ENCODE data around the gene KCNK3.
"Not testable (repeated sequence)": the region's sequence is repeated elsewhere in the genome, so short reads cannot be mapped to it uniquely, and the experiment has no call there.

The KCNK3 gene

DNA sequence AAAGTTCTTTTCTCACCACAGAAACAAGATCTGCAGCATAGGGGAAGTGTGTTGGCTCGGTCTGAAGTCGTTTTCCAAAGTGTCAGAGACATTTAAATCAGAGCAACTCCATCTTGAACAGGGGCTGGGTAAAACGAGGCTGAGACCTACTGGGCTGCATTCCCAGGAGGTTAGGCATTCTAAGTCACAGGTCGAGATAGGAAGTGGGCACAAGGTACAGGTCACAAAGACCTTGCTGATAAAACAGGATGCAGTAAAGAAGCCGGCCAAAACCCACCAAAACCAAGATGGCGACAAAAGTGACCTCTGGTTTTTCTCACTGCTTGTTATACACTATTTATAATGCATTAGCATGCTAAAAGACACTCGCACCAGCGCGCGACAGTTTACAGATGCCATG, 68.5 kb downstream of the KCNK3 start:
- not testable (repeated sequence) for DNase-seq

DNA sequence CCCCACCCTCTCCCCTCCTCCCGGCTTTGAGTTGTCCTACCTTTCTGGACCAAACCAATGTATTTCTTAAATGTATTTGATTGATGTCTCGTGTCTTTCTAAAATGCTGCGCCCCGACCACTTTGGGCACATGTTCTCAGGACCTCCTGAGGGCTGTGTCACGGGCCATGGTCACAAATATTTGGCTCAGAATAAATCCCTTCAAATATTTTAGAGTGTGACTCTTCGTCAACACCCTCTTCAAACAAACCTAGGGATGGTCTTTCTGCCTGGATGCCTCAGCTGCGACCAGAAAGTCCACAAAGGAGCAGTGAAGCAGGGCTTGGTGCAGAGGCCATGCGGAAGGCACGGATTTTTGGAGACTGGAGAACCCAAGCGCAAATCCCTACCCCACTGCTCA, 70.5 kb downstream of the KCNK3 start:
- no peak for DNase-seq

DNA sequence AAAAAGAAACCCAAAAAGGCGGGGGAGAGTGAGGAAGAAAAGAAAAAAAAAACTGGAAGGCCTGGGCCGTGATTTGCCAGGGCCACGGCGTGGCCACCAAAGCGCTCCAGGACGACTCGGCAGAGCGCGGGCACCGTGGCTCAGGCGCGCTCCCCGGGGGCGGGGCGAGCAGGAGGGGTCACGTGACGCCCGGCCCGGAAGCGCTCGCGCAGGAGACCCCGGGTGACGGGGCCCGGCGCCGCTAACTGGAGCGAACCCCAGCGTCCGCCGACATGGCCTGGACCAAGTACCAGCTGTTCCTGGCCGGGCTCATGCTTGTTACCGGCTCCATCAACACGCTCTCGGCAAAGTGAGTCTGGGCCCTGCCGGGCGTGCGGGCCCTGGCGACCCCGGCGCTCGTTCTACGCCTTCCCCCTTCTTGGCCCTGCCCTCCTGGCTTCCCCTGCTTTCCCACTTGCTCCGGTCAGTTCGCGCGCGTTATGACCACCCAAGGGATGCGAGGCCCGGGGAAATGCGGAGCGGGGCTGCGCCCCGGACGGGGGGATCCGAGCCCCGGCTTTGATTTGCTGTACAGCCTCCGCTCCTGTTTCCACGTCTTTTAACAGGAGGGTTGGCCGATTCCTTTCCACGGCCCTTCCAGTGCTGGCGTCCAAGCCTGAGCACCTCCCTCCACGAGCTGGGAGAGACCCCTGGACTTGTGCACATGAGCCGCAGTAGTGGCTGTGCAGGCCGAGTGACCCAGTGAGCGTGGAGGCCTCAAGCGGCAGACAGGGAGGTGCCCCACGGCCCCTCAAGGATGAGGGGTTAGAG, 71.8 kb downstream of the KCNK3 start, which contains the start of gene SLC35F6:
Gene SLC35F6 (plus strand): TSS at position 207 of the 810 bp plus-strand sequence. CDS start 66 bp downstream, at position 273.
- DNase-seq = peak; percentile 60 to 76 (median 70)

DNA sequence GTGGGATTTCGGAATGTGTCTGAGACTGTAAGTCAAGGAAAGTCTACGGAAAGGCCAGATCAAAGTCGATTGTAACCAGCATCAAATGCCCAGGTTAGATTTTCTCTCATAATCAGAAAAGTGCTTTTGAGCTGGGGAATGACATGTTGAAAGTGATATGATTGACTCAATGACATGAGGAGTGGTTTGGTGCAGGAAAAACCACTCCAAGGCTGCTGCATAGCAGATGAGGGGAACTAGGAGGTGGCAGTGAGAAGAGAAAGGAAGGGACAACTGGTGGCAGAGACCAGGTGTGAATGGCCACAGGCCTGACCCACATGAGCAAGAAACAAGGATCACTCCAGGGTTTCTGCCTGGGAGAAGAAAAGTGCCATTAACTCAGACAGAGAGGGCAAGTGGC, 72.4 kb downstream of the KCNK3 start:
- no peak for DNase-seq

DNA sequence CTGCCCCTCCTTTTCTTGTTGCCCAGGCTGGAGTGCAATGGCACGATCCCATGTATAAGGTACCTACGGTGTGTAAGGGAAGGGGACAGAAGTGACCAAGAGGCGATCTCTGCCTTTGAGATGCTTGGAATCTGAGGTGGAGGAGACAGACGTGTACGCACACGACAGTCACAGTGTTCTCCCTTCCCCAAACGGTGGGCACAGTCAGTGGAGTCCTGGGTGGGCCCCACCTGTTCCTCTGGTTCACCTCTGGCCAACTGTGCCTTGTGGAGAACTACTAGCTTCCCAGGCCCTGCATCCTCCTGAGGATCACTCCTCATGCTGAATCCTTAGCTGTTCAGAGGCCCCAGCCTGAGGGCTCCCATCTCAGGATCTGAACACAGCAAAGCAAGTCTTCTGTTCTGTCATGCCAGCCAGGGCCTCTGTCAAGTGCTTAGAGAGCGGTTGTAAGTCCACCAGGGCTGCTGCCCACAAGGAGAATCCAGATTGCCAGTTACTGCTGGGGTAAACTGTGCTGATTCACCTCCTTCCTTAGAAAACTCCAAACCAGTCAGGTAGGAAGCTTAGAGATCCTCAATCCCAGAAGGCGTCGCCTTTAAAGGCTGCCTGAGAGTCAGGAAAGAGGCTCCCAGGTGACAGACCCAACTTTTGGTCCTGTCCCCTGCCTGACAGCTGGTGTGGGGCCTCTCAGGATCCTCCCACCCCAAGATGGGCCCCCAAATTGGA, 73.1 kb downstream of the KCNK3 start:
- DNase-seq = no peak

DNA sequence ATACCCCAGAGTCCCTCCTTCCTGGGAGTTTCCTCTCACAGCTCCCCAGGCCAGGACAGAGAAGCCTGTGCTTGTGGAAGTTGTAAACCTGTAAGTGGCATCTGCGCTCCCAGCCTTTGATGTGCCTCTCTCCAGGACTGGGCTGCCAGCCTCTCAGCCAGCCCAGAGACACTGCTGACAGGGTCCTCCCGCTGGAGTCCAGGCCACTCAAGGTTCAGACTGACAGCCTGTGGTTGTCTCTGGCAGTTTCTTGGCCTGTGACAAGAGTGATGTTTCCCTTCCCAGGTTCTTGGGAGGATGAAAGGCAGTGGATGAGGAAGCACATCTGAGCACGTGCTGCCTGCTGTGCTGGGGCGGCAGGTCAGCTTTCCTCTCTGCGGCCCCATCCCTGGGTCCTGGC, 74.6 kb downstream of the KCNK3 start:
- DNase-seq = no peak

DNA sequence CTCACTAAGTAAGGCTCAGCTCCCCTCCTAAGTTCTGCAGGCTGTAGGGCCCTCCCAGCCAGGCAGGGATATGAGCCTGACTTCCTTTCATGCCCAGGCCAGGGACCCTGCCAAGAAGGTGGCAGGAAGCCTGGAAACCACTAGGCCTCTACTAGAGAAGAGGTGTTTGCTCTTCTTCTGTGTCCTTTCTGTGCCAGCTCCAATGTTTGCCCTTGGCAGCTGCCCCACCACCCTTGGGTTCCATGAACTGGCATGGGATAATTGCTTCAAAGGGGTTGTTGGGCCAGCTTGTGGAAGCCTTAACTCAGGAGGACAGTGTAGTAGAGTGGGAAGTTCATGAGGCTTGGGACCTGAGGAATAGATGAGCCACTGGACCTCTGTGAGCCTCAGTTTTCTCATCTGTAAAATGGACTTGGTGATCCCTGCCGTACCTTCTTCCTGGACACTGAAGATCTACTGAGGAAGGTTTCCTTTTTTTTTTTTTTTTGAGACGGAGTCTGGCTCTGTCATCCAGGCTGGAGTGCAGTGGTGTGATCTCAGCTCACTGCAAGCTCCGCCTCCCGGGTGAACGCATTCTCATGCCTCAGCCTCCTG, 75.5 kb downstream of the KCNK3 start:
- no peak for DNase-seq

DNA sequence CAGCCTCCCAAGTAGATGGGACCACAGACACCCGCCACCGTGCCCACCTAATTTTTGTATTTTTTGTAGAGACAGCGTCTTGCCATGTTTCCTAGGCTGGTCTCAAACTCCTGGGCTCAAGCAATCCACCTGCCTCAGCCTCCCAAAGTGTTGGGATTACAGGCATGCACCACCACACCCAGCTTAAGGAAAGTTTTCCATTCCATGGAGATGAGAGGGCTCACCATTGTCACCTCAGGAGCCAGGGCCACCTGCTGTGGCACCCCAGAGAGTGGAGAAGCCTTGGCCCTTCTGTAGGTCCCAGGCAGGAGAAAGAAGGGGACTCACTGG, 76.2 kb downstream of the KCNK3 start:
- DNase-seq = no peak

DNA sequence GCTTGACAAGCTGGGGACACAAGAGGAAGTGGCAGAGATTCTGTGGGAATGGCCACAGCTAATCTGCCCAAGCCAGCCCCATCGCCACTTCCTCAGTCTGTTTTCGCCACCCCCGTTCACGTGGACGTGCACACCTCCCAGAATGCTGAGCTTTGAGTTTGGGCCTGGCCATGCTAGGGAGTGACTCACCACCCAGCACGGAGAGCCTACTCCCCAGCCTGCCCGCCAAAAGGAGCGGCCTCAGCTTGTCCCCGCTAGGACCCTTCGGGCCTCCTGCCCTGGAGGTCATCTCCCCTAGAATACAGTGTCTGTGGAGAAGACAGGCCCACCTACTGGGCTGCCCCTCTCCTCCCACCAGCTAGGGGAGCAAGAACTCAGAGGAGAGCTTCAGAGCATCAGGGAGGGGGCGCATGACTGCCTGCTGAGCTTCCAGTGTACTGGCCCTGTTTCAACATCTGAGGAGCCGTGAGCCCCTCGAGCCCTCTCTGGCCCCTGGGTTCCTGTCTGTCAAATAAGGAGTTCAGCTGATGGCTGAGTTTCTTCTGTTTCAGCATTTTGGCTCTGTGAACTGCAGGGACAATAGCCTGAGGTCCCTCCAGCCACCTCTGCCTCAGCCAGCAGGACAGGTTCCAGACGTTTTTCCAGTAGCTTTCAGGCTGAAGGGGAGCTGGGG, 76.7 kb downstream of the KCNK3 start:
- DNase-seq = no peak

DNA sequence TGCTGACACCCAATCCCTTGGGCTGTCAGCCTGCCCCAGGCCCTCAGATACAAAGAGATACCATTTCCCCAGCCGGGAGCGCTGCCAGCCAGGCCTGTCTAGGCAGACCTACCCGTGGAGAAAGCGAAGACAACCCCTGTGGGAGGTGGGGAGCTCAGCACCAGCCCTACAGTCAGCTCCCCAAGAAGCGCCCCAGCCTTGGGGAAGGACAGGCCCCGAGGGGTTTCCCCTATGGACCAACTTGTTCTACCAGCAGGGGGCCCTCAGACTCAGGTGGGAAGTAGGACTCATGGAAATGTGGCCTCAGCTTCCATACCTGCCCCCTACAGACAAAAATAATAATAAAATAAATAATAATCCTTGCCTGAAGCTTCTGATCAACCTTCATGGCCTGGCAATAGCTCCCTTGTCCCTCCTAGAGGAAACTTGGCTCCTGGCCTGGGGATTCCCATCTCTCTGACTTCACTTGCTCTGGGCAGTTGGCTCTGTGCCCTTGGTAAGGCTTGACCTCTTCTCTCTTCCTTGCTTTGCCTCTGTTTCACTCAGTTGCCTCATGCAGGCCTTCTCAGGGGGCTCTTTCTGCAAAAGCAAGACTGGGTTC, 78.6 kb downstream of the KCNK3 start:
- no peak for DNase-seq

DNA sequence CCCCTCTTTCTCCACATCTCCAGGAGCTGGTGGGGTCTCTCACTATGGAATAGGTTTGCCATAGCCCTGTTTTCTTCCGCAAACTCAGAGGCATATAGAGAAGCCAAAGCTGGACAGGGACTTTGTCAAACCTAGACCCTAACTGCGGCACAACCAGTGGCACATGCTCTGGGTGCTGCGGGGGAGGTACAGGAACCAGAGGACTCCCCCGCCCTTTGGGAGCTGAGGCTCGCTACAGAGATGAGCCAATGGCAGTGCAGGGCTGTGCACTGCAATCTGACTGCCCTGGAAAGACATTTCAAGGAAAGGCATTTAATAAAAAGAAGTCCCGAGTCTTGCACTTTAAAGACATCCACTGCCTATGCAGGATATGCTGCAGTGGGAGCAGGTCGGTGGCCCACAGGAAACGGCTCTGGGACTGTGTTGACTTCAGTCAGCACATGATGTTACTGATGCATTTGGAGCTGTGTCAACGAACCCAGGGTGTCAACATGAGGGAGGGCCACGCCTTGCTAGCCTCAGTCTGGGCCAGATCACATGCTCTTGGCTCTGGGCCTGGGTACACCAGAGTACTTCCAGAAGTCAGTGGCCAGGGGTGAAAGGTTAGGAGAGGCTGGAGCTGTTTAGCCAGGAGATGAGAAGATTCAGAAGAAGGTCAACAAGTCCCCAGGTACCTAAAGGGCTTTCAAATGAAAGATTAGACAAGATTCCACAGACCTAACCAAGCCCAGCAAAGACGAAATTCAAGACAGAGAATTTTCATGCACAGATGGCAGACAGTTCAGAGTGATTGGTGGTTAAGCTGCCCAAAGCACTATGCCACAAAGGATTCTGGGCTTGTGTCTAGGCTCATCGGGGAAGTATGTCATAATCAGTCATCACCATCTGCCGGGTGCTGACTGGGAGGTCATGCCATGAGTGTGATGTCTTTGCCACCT, 79.8 kb downstream of the KCNK3 start:
- DNase-seq = no peak

DNA sequence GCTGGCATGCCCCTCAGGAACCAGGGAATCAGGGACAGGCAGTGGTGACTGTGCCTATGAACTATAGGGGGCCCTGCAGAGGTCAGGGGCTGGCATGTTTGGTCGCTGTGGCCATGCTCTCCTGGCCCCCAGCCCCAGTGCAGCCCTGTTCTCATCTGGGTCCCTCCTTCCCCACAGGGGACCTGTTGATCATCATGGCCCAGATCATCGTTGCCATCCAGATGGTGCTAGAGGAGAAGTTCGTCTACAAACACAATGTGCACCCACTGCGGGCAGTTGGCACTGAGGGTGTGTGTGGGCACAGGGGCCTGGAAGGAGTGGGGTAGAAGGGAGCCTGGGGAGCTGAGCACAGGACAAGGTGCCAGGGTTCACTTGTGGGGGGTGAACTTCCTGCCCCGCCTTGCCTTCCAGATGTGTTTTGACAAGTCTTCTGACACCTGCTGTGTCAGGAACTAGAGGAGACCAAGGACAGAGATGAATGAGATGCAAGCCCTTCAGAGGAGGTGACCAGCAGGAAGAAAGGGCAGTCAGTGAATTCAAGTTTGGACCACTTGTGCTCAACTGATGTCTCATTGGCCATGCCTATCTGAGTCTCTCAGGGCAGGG, 83.8 kb downstream of the KCNK3 start:
- DNase-seq = no peak

DNA sequence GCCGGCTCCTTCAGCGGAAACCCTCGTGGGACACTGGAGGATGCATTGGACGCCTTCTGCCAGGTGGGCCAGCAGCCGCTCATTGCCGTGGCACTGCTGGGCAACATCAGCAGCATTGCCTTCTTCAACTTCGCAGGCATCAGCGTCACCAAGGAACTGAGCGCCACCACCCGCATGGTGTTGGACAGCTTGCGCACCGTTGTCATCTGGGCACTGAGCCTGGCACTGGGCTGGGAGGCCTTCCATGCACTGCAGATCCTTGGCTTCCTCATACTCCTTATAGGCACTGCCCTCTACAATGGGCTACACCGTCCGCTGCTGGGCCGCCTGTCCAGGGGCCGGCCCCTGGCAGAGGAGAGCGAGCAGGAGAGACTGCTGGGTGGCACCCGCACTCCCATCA, 85.6 kb downstream of the KCNK3 start:
- no peak for DNase-seq

DNA sequence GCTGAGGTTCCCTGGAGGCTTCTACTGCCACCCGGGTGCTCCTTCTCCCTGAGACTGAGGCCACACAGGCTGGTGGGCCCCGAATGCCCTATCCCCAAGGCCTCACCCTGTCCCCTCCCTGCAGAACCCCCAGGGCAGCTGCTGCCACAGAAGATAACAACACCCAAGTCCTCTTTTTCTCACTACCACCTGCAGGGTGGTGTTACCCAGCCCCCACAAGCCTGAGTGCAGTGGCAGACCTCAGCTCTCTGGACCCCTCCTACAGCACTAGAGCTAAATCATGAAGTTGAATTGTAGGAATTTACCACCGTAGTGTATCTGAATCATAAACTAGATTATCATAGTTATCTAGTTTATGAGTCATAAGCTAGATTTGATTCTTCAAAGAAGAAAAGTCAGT, 86.0 kb downstream of the KCNK3 start:
- no peak for DNase-seq

DNA sequence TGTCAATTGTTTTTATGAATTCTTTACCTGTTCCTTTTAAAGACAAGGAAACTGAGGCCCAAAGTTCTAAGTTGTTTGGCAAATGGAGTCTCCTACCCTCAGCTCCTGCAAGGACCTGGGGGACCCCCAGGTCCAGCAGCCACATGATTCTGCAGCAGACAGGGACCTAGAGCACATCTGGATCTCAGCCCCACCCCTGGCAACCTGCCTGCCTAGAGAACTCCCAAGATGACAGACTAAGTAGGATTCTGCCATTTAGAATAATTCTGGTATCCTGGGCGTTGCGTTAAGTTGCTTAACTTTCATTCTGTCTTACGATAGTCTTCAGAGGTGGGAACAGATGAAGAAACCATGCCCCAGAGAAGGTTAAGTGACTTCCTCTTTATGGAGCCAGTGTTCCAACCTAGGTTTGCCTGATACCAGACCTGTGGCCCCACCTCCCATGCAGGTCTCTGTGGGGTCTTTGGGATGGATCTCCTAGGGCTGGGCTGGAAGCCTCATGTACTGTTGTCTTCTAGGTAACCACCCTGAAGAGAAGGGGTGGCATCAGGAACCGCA, 87.8 kb downstream of the KCNK3 start:
- DNase-seq = no peak

Data from activated CD4-positive, CD25-positive, alpha-beta regulatory T cell (primary cell).